WI38 (cell line): ENCODE data around the gene FRA10AC1.
A peak's percentile ranks its signal among the peaks of the same experiment; 100 is the strongest.

ENCODE experiments used
- H3K4me3 ChIP-seq: 2 replicates; pipeline ENCODE4 v1.5.1; 2011; ENCODE audit warnings: low read depth, mild to moderate bottlenecking, control low read depth, low read length
- CTCF ChIP-seq: IDR thresholded peaks from 2 replicates; pipeline ENCODE4 v1.5.1; 2012; ENCODE audit warnings: low read depth, mild to moderate bottlenecking, control low read depth, low read length

FRA10AC1 gene

GRCh38 chr10:93702210-93703001, at the start of gene FRA10AC1:
TSS of gene FRA10AC1 (minus strand) at chr10:93702592. CDS start at chr10:93700106, 2,486 bp downstream.
- peak; percentile 47 for TF ChIP-seq CTCF
- H3K4me3 ChIP-seq, result peak within 1 kb of the TSS; percentile 76

- no peak for TF ChIP-seq CTCF
- 0 out of 2 replicates have a peak overlapping the region, but pooled peaks have one; percentile 3 for H3K4me3 ChIP-seq
Measured at GRCh38 chr10:93751832-93752231, 49.4 kb upstream of the FRA10AC1 start.

GRCh38 chr10:93751124-93751523, 48.7 kb upstream of the FRA10AC1 start:
- TF ChIP-seq CTCF, result no peak

GRCh38 chr10:93749218-93749799, 46.9 kb upstream of the FRA10AC1 start:
- no peak overlapping the region for H3K4me3 ChIP-seq
- no peak for TF ChIP-seq CTCF

More at GRCh38 chr10:93751124-93751523, 48.7 kb upstream of the FRA10AC1 start:
- H3K4me3 ChIP-seq, result no peak overlapping the region

GRCh38 chr10:93746844-93747284, 44.5 kb upstream of the FRA10AC1 start:
- peak; percentile 17; the same call in 1 of the 2 replicates for TF ChIP-seq CTCF
- no peak overlapping the region for H3K4me3 ChIP-seq

- H3K4me3 ChIP-seq, result no peak overlapping the region
- TF ChIP-seq CTCF, result no peak; the same call in 1 of the 2 replicates
Measured at GRCh38 chr10:93745408-93746065, 43.1 kb upstream of the FRA10AC1 start.
